Measurements from ENCODE around the gene HLA-DOA. TPM values are rescaled to one million over a fixed set of nuclear protein-coding genes. Genes with fewer than 3 reads are reported as not detected.

The HLA-DOA gene
- total and polyA plus RNA-seq, 2 experiments from 2014 or later: 0.83 to 2.0 TPM

DNA sequence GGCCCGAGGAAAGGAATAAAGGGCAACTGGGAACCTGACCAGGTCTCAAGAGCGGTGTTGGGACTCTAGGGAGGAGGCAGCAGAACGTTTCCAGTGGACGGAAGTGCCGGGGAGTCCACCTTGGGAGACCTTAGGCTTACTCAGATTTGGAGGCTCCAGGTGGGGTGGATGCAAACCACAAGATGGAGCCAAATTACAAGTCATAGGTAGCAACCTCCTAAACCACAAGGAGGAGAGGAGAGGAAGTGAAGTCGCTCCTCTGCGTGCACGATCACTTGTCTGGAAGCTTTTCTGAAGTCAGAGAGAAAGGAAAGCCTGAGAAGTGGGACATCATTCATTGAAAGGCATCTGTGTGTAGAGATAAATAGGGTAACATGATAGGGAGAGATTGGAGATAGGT, 9.3 kb downstream of the HLA-DOA start:
- Histone ChIP-seq H3K27ac (no peak overlapping the region), H2AFZ (no peak overlapping the region), H3K36me3 (replicated peaks; ENCODE audit: insufficient read depth, low read depth) (no peaks in the 10 kb centered on the region), H4K20me1 (ENCODE audit: insufficient read depth, poor library complexity, severe bottlenecking) (no peaks in the 10 kb centered on the region), H3K27me3 (peaks cover 34% of the 10 kb centered on the region), H3K4me3 (no peak overlapping the region), H3K4me2 (no peak overlapping the region), H3K4me1 (ENCODE audit: insufficient read depth) (no peaks in the 10 kb centered on the region), H3K79me2 (no peaks in the 10 kb centered on the region), H3K9me2 (replicated peaks; ENCODE audit: insufficient read depth) (no peaks in the 10 kb centered on the region), H3K9me3 (ENCODE audit: low read depth) (no peaks in the 10 kb centered on the region)
- DNase-seq (ENCODE audit: low spot score): peak; percentile 39
- no peak for TF ChIP-seq EZH2 (IDR thresholded peaks at IDR 0.05; ENCODE audit: borderline replicate concordance)
- TF ChIP-seq, protein P1, sequence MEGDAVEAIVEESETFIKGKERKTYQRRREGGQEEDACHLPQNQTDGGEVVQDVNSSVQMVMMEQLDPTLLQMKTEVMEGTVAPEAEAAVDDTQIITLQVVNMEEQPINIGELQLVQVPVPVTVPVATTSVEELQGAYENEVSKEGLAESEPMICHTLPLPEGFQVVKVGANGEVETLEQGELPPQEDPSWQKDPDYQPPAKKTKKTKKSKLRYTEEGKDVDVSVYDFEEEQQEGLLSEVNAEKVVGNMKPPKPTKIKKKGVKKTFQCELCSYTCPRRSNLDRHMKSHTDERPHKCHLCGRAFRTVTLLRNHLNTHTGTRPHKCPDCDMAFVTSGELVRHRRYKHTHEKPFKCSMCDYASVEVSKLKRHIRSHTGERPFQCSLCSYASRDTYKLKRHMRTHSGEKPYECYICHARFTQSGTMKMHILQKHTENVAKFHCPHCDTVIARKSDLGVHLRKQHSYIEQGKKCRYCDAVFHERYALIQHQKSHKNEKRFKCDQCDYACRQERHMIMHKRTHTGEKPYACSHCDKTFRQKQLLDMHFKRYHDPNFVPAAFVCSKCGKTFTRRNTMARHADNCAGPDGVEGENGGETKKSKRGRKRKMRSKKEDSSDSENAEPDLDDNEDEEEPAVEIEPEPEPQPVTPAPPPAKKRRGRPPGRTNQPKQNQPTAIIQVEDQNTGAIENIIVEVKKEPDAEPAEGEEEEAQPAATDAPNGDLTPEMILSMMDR (IDR thresholded peaks at IDR 0.05; ENCODE audit: poor library complexity): peak; percentile 28
- WGBS (ENCODE audit: low lambda C conversion rate, missing lambda C conversion rate): 28% methylated on average over 8 of the region's 8 CpGs

DNA sequence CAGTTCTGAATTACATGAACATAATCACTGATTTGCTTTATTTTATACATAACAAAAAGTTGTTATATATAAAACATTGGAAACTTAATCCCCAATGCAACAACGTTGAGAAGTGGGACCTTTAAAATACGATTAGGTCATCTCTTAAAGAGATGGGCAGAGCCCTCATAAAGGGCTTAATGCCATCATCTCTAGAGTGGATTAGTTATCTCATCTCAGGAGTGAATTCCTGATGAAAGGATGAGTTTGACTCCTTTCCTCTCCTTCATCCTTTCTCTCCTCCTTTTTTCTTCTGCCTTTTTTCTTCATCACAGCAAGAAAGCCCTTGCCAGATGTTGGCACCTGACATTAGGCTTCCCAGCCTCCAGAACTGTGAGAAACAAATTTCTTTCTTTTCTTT, 13.9 kb downstream of the HLA-DOA start:
- WGBS (ENCODE audit: low lambda C conversion rate, missing lambda C conversion rate): 32% methylated on average over 2 of the region's 2 CpGs
- H4K20me1 ChIP-seq (ENCODE audit: insufficient read depth, poor library complexity, severe bottlenecking): no peaks in the 10 kb centered on the region

DNA sequence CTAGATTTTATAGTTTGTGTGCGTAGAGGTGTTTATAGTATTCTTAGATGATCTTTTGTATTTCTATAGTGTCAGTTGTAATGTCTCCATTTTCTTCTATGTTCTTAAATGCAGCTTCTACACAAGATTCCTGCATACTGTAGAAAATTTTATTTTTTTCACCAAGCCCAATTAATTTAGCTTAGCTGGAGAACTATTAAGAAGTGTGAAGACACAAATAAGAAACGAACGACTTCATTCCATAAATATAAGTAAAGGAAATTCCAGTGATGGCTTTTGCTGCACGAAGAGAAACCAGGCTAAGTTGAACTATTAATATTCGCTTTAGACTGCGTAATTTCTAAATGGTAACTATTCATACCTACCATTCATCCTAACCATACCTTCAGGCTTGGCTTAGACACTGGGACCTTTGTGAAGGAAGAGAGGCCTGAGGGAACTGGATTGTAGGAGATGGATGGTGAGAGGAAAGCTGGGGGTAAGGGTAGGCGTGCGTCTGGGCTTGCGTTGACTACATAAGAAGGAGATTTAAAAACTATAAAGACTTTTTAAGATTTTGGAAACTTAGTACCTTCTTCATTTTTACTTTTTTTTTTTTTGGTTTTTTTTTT, 15.9 kb downstream of the HLA-DOA start:
- H3K36me3 ChIP-seq (replicated peaks; ENCODE audit: insufficient read depth, low read depth): no peaks in the 10 kb centered on the region
- H3K27ac ChIP-seq: no peak overlapping the region
- H3K9me3 ChIP-seq (ENCODE audit: low read depth): no peaks in the 10 kb centered on the region
- no peak overlapping the region for H3K4me3 ChIP-seq
- H3K79me2 ChIP-seq: no peaks in the 10 kb centered on the region
- peaks cover 9% of the 10 kb centered on the region for H3K27me3 ChIP-seq
- no peak overlapping the region for H2AFZ ChIP-seq
- no peak for TF ChIP-seq EZH2phosphoT487 (IDR thresholded peaks at IDR 0.05; ENCODE audit: low read depth, severe bottlenecking, unreplicated experiment)
- TF ChIP-seq, protein P1 (IDR thresholded peaks at IDR 0.05; ENCODE audit: poor library complexity): no peak
- no peak for TF ChIP-seq EZH2 (IDR thresholded peaks at IDR 0.05; ENCODE audit: borderline replicate concordance)
- no peak for DNase-seq (ENCODE audit: low spot score)
- H3K4me2 ChIP-seq: no peak overlapping the region
- 94% methylated on average over 9 of the region's 9 CpGs for WGBS (ENCODE audit: low lambda C conversion rate, missing lambda C conversion rate)
- H4K20me1 ChIP-seq (ENCODE audit: insufficient read depth, poor library complexity, severe bottlenecking): no peaks in the 10 kb centered on the region
- no peaks in the 10 kb centered on the region for H3K9me2 ChIP-seq (replicated peaks; ENCODE audit: insufficient read depth)
- H3K4me1 ChIP-seq (ENCODE audit: insufficient read depth): no peaks in the 10 kb centered on the region

More for the DNA sequence above, 13.9 kb downstream of the HLA-DOA start:
- Histone ChIP-seq H3K27ac (no peak overlapping the region), H3K36me3 (replicated peaks; ENCODE audit: insufficient read depth, low read depth) (no peaks in the 10 kb centered on the region), H3K79me2 (no peaks in the 10 kb centered on the region), H3K27me3 (peaks cover 12% of the 10 kb centered on the region), H3K4me3 (no peak overlapping the region), H2AFZ (no peak overlapping the region), H3K4me2 (no peak overlapping the region), H3K9me3 (ENCODE audit: low read depth) (no peaks in the 10 kb centered on the region), H3K9me2 (replicated peaks; ENCODE audit: insufficient read depth) (no peaks in the 10 kb centered on the region), H3K4me1 (ENCODE audit: insufficient read depth) (no peaks in the 10 kb centered on the region)
- DNase-seq (ENCODE audit: low spot score): no peak
- TF ChIP-seq EZH2 (IDR thresholded peaks at IDR 0.05; ENCODE audit: borderline replicate concordance): no peak
- no peak for TF ChIP-seq EZH2phosphoT487 (IDR thresholded peaks at IDR 0.05; ENCODE audit: low read depth, severe bottlenecking, unreplicated experiment)
- TF ChIP-seq, protein P1 (IDR thresholded peaks at IDR 0.05; ENCODE audit: poor library complexity): no peak

All from hepatocyte (in vitro differentiated cells).